ENCODE measurements around the gene CLASP2.

DNA sequence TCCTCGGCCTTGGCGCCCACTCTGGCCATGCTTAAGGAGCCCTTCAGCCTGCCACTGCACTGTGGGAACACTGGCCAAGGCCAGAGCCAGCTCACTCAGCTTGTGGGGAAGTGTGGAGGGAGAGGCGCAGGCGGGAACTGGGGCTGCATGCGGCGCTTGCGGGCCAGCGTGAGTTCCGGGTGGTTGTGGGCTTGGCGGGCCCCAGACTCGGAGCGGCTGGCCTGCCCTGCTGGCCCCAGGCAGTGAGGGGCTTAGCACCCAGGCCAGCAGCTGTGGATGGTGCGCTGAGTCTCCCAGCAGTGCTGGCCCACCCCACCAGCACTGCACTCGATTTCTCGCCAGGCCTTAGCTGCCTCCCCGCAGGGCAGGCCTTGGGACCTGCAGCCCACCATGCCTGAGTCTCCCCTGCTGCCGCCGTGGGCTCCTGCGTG lies 264.7 kb downstream of the CLASP2 start:
- no peak for TF ChIP-seq POLR2A (IDR thresholded peaks at IDR 0.05; ENCODE audit: low read length)
- no peak for TF ChIP-seq GATA1 (IDR thresholded peaks at IDR 0.05; ENCODE audit: low read depth, low read length)

Data from erythroblast (primary cell).